ENCODE measurements around the gene EHMT1.
"Not testable (repeated sequence)": the region's sequence is repeated elsewhere in the genome, so short reads cannot be mapped to it uniquely, and the experiment has no call there.

The EHMT1 gene

DNA sequence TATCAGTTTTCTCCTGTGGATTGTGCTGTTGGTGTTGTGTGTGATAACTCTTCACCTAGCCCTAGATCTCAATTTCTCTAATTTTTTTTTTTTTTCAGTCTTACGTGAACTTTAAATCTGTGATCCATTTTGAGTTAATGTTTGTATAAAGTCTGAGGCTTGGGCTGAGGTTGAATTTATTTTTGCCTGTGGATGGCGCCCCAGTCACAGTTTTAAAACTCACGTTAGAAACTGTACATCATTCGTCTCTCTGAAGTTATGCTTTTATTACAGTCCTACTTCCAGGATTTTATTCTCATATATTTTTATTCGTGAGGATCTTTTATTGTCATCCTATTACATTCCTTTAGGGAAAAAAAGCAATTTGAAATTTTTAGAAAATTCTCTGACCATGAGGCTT, 103.1 kb downstream of the EHMT1 start:
- H3K4me3 ChIP-seq: no peak overlapping the region
- peaks cover 0 to 5% (median 0%) of the 10 kb centered on the region in 4 donors for H3K4me1 ChIP-seq
- H3K36me3 ChIP-seq: peaks cover 16 to 51% (median 48%) of the 10 kb centered on the region in 3 donors
- H3K27ac ChIP-seq: no peak overlapping the region
- DNase-seq: no peak
- H3K9me3 ChIP-seq: no peaks in the 10 kb centered on the region
- intact Hi-C loops (cut with DNase I; ENCODE audit: low total_unique reads): no loop called here
- H3K27me3 ChIP-seq: no peaks in the 10 kb centered on the region
- TF ChIP-seq, protein P1, sequence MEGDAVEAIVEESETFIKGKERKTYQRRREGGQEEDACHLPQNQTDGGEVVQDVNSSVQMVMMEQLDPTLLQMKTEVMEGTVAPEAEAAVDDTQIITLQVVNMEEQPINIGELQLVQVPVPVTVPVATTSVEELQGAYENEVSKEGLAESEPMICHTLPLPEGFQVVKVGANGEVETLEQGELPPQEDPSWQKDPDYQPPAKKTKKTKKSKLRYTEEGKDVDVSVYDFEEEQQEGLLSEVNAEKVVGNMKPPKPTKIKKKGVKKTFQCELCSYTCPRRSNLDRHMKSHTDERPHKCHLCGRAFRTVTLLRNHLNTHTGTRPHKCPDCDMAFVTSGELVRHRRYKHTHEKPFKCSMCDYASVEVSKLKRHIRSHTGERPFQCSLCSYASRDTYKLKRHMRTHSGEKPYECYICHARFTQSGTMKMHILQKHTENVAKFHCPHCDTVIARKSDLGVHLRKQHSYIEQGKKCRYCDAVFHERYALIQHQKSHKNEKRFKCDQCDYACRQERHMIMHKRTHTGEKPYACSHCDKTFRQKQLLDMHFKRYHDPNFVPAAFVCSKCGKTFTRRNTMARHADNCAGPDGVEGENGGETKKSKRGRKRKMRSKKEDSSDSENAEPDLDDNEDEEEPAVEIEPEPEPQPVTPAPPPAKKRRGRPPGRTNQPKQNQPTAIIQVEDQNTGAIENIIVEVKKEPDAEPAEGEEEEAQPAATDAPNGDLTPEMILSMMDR (IDR thresholded peaks at IDR 0.05): no peak

DNA sequence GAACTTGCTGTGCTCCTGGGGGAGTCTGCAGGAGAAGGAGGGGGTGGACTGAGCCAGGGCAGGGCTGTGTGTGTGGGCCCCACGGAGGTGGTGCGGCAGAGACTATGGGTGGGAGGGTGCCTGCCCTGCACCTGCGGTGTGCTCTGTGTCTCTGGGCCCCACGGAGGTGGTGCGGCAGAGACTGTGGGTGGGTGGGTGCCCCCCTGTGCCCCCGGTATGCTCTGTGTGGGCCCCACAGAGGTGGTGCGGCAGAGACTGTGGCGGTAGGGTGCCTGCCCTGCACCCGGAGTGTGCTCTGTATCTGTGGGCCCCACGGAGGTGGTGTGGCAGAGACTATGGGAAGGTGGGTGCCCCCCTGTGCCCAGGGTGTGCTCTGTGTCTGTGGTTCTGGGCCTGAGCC, 103.7 kb downstream of the EHMT1 start:
- H3K27ac ChIP-seq: no peak overlapping the region

DNA sequence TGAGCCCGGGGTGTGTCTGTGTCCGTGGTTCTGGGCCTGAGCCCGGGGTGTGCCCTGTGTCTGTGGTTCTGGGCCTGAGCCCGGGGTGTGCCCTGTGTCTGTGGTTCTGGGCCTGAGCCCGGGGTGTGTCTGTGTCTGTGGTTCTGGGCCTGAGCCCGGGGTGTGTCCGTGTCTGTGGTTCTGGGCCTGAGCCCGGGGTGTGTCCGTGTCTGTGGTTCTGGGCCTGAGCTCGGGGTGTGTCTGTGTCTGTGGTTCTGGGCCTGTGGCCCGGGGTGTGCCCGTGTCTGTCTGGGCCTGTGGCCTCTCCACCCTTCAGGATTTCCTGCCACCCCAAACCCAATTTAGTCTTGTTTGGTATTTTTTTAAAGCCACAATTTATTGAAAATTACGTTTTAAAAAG, 104.6 kb downstream of the EHMT1 start:
- H3K27me3 ChIP-seq; H3K9me3 ChIP-seq; DNase-seq; H3K27ac ChIP-seq; H3K4me3 ChIP-seq; H3K4me1 ChIP-seq; intact Hi-C loops (cut with DNase I; ENCODE audit: low total_unique reads): not testable (repeated sequence)
- H3K36me3 ChIP-seq: peaks cover 11 to 44% (median 39%) of the 10 kb centered on the region in 3 donors

More for the DNA sequence above, 103.7 kb downstream of the EHMT1 start:
- DNase-seq: no peak
- H3K36me3 ChIP-seq: peaks cover 18 to 48% (median 45%) of the 10 kb centered on the region in 3 donors
- intact Hi-C loops (cut with DNase I; ENCODE audit: low total_unique reads): no loop called here
- H3K27me3 ChIP-seq: no peaks in the 10 kb centered on the region
- H3K4me3 ChIP-seq: no peak overlapping the region
- peaks cover 0 to 5% (median 0%) of the 10 kb centered on the region in 4 donors for H3K4me1 ChIP-seq
- TF ChIP-seq, protein P1 (IDR thresholded peaks at IDR 0.05): no peak
- H3K9me3 ChIP-seq: no peaks in the 10 kb centered on the region

DNA sequence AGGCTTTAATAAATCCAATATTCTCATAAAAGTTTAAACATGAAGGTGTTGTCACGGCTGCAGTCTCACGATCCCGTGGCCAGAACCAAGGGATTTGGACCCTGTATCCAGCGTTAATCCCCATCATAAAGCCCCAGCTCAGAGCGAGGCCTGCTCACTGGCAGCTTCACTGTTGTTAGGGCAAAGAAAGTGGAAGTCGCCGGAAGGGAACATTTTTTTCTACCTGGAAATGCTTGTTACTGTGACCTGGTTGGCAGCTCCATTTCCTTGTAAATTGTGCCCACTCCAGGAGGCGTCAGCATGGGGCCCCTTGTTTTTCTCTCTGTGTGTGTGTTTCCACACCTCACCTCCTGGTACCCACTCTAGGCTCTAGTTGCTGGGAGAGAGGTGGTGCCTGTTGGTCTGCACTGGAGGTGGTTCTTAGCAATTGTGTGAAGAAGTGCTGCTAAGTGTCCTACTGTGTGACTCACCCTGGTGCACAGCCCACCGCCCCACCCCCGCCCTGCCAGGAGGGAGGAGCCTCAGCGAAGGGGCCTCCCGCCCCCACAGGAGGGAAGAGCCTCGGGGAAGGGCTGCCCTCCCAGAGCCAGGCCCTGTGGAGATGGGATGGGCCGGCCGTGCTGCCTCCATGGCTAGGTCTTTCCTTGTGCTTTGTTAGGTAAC, 105.1 kb downstream of the EHMT1 start:
- no peak for DNase-seq
- H3K27ac ChIP-seq: no peak overlapping the region
- H3K4me3 ChIP-seq: no peak overlapping the region
- no peaks in the 10 kb centered on the region for H3K27me3 ChIP-seq
- TF ChIP-seq, protein P1 (IDR thresholded peaks at IDR 0.05): no peak
- peaks cover 0 to 5% (median 0%) of the 10 kb centered on the region in 4 donors for H3K4me1 ChIP-seq
- intact Hi-C loops (cut with DNase I; ENCODE audit: low total_unique reads): no loop called here
- no peaks in the 10 kb centered on the region for H3K9me3 ChIP-seq
- peaks cover 16 to 48% (median 39%) of the 10 kb centered on the region in 3 donors for H3K36me3 ChIP-seq

DNA sequence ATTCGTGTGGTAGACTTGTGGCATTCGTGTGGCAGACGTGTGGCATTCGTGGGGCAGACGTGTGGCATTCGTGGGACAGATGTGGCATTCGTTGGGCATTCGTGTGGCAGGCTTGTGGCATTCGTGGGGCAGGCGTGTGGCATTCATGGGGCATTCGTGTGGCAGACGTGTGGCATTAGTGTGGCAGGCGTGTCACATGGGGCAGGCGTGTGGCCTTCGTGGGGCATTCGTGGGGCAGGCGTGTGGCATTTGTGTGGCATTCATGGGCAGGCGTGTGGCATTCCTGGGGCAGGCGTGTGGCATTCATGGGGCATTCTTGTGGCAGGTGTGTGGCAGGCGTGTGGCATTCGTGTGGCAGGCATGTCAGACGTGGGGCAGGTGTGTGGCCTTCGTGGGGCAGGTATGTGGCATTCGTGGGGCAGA, 106.0 kb downstream of the EHMT1 start:
- no peak overlapping the region for H3K4me3 ChIP-seq
- TF ChIP-seq, protein P1 (IDR thresholded peaks at IDR 0.05): no peak
- H3K27ac ChIP-seq: no peak overlapping the region
- intact Hi-C loops (cut with DNase I; ENCODE audit: low total_unique reads): no loop called here
- no peaks in the 10 kb centered on the region for H3K9me3 ChIP-seq
- peaks cover 0 to 5% (median 0%) of the 10 kb centered on the region in 4 donors for H3K4me1 ChIP-seq
- no peaks in the 10 kb centered on the region for H3K27me3 ChIP-seq
- H3K36me3 ChIP-seq: peaks cover 18 to 46% (median 39%) of the 10 kb centered on the region in 3 donors
- DNase-seq: no peak

DNA sequence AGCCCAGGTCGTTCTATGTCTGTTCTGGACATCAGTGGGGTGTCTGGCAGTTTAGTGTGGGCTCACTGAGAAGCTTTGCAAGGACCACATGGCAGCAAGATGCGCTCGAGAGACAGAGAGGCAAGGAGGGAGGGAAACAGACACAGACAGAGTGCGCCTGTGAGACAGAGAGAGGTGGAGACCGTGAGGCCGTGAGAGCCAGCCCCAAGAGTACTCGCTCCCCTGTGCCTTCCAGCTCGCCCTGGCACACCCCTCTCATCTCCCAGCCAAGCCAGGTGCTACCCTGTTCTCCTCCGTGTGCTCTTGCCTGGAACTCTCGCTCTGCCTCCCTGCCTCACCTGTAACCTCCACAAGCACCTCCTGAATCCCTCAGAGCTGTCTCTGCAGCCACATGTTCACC, 106.8 kb downstream of the EHMT1 start:
- TF ChIP-seq, protein P1 (IDR thresholded peaks at IDR 0.05): no peak

DNA sequence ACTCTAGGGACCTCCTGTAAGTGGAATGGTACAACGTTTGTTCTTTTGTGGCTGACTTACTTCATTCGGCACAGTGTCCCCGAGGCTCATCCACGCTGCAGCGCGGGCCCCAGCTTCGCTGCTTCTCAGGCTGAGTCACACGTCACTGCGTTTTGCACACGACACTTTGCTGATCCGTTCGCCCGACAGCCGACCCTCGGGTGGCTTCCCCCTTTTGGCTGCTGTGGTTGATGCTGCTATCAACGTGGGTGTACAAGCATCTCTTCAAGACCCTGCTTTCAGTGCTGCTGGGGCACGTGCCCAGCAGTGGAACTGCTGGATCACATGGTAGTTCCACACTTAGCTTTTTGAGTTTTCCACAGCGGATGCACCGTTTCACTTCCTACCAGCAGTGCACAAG, 107.5 kb downstream of the EHMT1 start:
- intact Hi-C loops (cut with DNase I; ENCODE audit: low total_unique reads); H3K27me3 ChIP-seq; H3K4me1 ChIP-seq; H3K27ac ChIP-seq; H3K4me3 ChIP-seq; DNase-seq; H3K9me3 ChIP-seq: not testable (repeated sequence)
- peaks cover 18 to 49% (median 36%) of the 10 kb centered on the region in 3 donors for H3K36me3 ChIP-seq

More for the DNA sequence above, 106.8 kb downstream of the EHMT1 start:
- Histone ChIP-seq H3K36me3 (peaks cover 18 to 47% (median 39%) of the 10 kb centered on the region in 3 donors), H3K27me3 (no peaks in the 10 kb centered on the region), H3K4me3 (no peak overlapping the region), H3K9me3 (no peaks in the 10 kb centered on the region), H3K4me1 (peaks cover 0 to 5% (median 0%) of the 10 kb centered on the region in 4 donors), H3K27ac (no peak overlapping the region)
- intact Hi-C loops (cut with DNase I; ENCODE audit: low total_unique reads): no loop called here
- no peak for DNase-seq

Data from tibial artery (tissue), 4 donors.